Trophoblast cell (in vitro differentiated cells and primary cell): ENCODE measurements around the gene EPS8.
"Not testable (repeated sequence)": the region's sequence is repeated elsewhere in the genome, so short reads cannot be mapped to it uniquely, and the experiment has no call there.

Experiments used
- DNase-seq, 2 donors: peaks; one replicate each; pipeline ENCODE4 v3.0.0-alpha.2; 2016
- H2AFZ ChIP-seq: 2 replicates; pipeline ENCODE4 v1.6.1; 2013; ENCODE audit warnings: low read length, moderate library complexity, mild to moderate bottlenecking; ENCODE audit not compliant: insufficient read depth, poor library complexity
- H2AK5ac ChIP-seq: 2 replicates; pipeline ENCODE4 v1.6.1; 2013; ENCODE audit warnings: mild to moderate bottlenecking, low read length
- H2BK120ac ChIP-seq: 2 replicates; pipeline ENCODE4 v1.6.1; 2013; ENCODE audit warnings: low read length, mild to moderate bottlenecking, moderate library complexity; ENCODE audit not compliant: insufficient read depth, poor library complexity
- H2BK12ac ChIP-seq: 2 replicates; pipeline ENCODE4 v1.6.1; 2013; ENCODE audit warnings: mild to moderate bottlenecking, low read length, moderate library complexity
- H2BK5ac ChIP-seq: 2 replicates; pipeline ENCODE4 v1.6.1; 2013; ENCODE audit warnings: low read length, low read depth, moderate library complexity, mild to moderate bottlenecking; ENCODE audit not compliant: poor library complexity
- H3K14ac ChIP-seq: 2 replicates; pipeline ENCODE4 v1.6.1; 2013; ENCODE audit warnings: mild to moderate bottlenecking, low read length
- H3K18ac ChIP-seq: 2 replicates; pipeline ENCODE4 v1.6.1; 2013; ENCODE audit warnings: mild to moderate bottlenecking, low read length
- H3K23ac ChIP-seq: 2 replicates; pipeline ENCODE4 v1.6.1; 2013; ENCODE audit warnings: low read length
- H3K27ac ChIP-seq: 2 replicates; pipeline ENCODE4 v1.5.1; 2013; ENCODE audit warnings: low read depth, mild to moderate bottlenecking, inconsistent platforms, low read length, moderate library complexity
- H3K27me3 ChIP-seq: 2 replicates; pipeline ENCODE4 v1.6.1; 2013; ENCODE audit warnings: inconsistent platforms, mild to moderate bottlenecking, low read length, moderate library complexity; ENCODE audit not compliant: insufficient read depth
- H3K36me3 ChIP-seq, 2 experiments: 1 replicate in 1 of 2; 2 replicates in 1 of 2; pipeline ENCODE4 v1.6.1; 2013; ENCODE audit warnings: low read length in 2 of 2, mild to moderate bottlenecking in 2 of 2, moderate library complexity in 1 of 2; ENCODE audit not compliant: insufficient read depth in 2 of 2, control insufficient read depth in 1 of 2
- H3K4ac ChIP-seq: 2 replicates; pipeline ENCODE4 v1.6.1; 2013; ENCODE audit warnings: low read depth, mild to moderate bottlenecking, low read length, moderate library complexity
- H3K4me1 ChIP-seq, 2 experiments: 1 replicate in 1 of 2; 2 replicates in 1 of 2; pipeline ENCODE4 v1.6.1; 2013; ENCODE audit warnings: low read length in 2 of 2, mild to moderate bottlenecking in 2 of 2, moderate library complexity in 1 of 2; ENCODE audit not compliant: insufficient read depth in 2 of 2, control insufficient read depth in 1 of 2
- H3K4me2 ChIP-seq: 2 replicates; pipeline ENCODE4 v1.6.1; 2013; ENCODE audit warnings: inconsistent platforms, mild to moderate bottlenecking, low read length, moderate library complexity
- H3K4me3 ChIP-seq: 2 replicates; pipeline ENCODE4 v1.5.1; 2013; ENCODE audit warnings: mild to moderate bottlenecking, low read depth, low read length, inconsistent platforms
- H3K79me1 ChIP-seq: one replicate; pipeline ENCODE4 v1.6.1; 2013; ENCODE audit warnings: low read length
- H3K79me2 ChIP-seq: 2 replicates; pipeline ENCODE4 v1.6.1; 2013; ENCODE audit warnings: low read length, mild to moderate bottlenecking; ENCODE audit not compliant: control insufficient read depth, insufficient read depth, poor library complexity
- H3K9ac ChIP-seq: 2 replicates; pipeline ENCODE4 v1.6.1; 2013; ENCODE audit warnings: mild to moderate bottlenecking, low read length
- H3K9me3 ChIP-seq: 2 replicates; pipeline ENCODE4 v1.6.1; 2013; ENCODE audit warnings: low read depth, mild to moderate bottlenecking, control low read depth, inconsistent platforms, low read length; ENCODE audit not compliant: insufficient read depth
- H4K12ac ChIP-seq: 2 replicates; pipeline ENCODE4 v1.6.1; 2013; ENCODE audit warnings: low read depth, mild to moderate bottlenecking, low read length, moderate library complexity
- H4K8ac ChIP-seq: 2 replicates; pipeline ENCODE4 v1.6.1; 2013; ENCODE audit warnings: low read depth, mild to moderate bottlenecking, low read length, moderate library complexity
- H4K91ac ChIP-seq: one replicate; pipeline ENCODE4 v1.6.1; 2013; ENCODE audit warnings: low read depth, mild to moderate bottlenecking, low read length, moderate library complexity
- WGBS: extraction: QIAGEN DNeasy Blood & Tissue Kit; methylation state at CpG from one replicate; pipeline ENCODE4 v1.1.7; 2013; ENCODE audit warnings: missing lambda C conversion rate; ENCODE audit not compliant: insufficient read length, insufficient coverage; ENCODE audit errors: extremely low coverage; 5-methylcytosine and 5-hydroxymethylcytosine counted together

EPS8 gene

GRCh38 chr12:15740389-15740788 lies 48.8 kb downstream of the EPS8 start:
- not testable (repeated sequence) for H3K18ac ChIP-seq, H3K14ac ChIP-seq, H3K9ac ChIP-seq, H2AFZ ChIP-seq, H3K4me2 ChIP-seq, H3K79me1 ChIP-seq, H4K8ac ChIP-seq, H3K9me3 ChIP-seq, H3K4me1 ChIP-seq, H3K4me3 ChIP-seq, H3K27me3 ChIP-seq, H3K36me3 ChIP-seq, H2BK12ac ChIP-seq, DNase-seq, H2AK5ac ChIP-seq, H3K27ac ChIP-seq, H4K12ac ChIP-seq, H2BK5ac ChIP-seq, H3K23ac ChIP-seq, H3K79me2 ChIP-seq, H3K4ac ChIP-seq, H4K91ac ChIP-seq, H2BK120ac ChIP-seq
- no CpG with 5 or more reads among the region's 5 CpGs for WGBS

DNA sequence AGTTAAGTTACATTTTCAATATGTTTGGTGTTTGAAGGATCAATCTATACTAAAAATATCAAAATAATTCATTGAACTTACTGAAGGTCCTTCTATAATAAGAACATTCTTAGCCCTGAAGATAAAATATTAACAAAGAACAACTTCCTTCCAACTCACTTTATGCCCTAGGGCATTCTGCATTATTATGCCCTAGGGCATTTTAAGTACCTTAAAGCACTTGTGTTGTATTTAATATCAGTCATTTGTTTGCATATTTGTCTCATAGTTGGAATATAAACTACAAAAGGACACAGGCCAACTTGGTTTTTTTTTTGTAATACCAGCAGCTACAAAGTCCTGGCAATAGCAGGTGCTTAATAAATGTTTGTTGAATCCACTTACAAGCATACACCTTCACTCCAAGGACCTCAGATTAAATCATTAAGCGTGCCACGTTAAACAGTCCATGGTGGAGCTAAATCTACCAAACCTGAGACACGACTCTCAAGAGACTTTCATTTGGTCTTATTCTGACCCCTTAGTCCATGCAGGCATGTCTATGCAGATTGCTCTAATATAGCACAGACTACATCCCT lies 50.7 kb downstream of the EPS8 start:
- no peak overlapping the region for H3K27ac ChIP-seq
- no peak for DNase-seq
- no peak overlapping the region for H2BK5ac ChIP-seq
- H3K9ac ChIP-seq = no peak overlapping the region
- no peaks in the 10 kb centered on the region for H3K27me3 ChIP-seq
- no peaks in the 10 kb centered on the region for H3K4me1 ChIP-seq
- H2AFZ ChIP-seq = no peak overlapping the region
- H3K79me2 ChIP-seq = peaks cover 2% of the 10 kb centered on the region
- no peak overlapping the region for H2AK5ac ChIP-seq
- H3K18ac ChIP-seq = no peak overlapping the region
- H3K36me3 ChIP-seq = no peaks in the 10 kb centered on the region
- no CpG with 5 or more reads among the region's 3 CpGs for WGBS
- no peak overlapping the region for H4K8ac ChIP-seq
- H4K91ac ChIP-seq = no peak overlapping the region
- no peak overlapping the region for H4K12ac ChIP-seq
- no peak overlapping the region for H3K14ac ChIP-seq
- no peak overlapping the region for H2BK120ac ChIP-seq
- no peaks in the 10 kb centered on the region for H3K79me1 ChIP-seq
- no peak overlapping the region for H3K23ac ChIP-seq
- no peak overlapping the region for H3K4me2 ChIP-seq
- H3K4ac ChIP-seq = no peak overlapping the region
- H2BK12ac ChIP-seq = no peak overlapping the region
- H3K4me3 ChIP-seq = no peak overlapping the region
- no peaks in the 10 kb centered on the region for H3K9me3 ChIP-seq

DNA sequence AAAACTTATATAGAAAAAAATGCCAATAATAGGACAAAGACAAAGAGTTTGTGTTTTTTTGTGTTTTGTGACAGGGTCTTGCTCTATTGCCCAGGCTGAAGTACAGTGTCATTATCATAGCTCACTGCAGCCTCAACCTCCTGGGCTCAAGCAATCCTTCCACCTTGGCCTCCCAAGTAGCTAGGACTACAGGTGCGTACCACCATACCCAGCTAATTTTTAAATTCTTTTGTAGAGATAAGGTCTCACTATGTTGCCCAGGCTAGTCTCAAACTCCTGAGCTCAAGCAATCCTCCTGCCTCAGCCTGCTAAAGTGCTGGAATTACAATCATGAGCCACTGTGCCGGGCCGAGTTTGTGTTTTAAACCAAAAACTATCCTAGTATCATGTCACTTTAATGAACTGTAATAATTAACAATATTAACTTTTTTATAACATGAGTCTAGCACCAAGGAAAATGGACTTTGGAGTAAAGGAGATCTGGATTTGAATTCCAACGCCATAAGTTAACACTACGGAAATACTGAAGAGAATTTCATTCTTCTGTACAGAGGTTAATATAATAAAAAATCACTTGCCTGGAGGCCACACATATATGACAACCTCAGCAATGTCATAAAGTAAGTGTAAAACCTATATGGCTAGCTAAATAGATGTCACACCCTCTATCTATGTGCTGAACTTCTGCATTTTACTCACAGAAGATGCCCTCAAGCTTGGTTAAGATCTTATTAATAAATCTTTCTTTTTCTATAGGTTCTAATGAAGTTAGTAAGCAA lies 53.2 kb downstream of the EPS8 start:
- no peak overlapping the region for H4K8ac ChIP-seq
- no peak overlapping the region for H3K9ac ChIP-seq
- no peak overlapping the region for H2BK120ac ChIP-seq
- H4K12ac ChIP-seq = no peak overlapping the region
- no peak overlapping the region for H2AFZ ChIP-seq
- H4K91ac ChIP-seq = no peak overlapping the region
- H3K18ac ChIP-seq = no peak overlapping the region
- no peaks in the 10 kb centered on the region for H3K79me1 ChIP-seq
- H3K23ac ChIP-seq = no peak overlapping the region
- H3K27ac ChIP-seq = no peak overlapping the region
- no CpG with 5 or more reads among the region's 5 CpGs for WGBS
- no peak overlapping the region for H3K14ac ChIP-seq
- peaks cover 2% of the 10 kb centered on the region for H3K79me2 ChIP-seq
- peak; percentile 41 to 69 for DNase-seq
- H2AK5ac ChIP-seq = no peak overlapping the region
- H3K27me3 ChIP-seq = no peaks in the 10 kb centered on the region
- H3K4ac ChIP-seq = no peak overlapping the region
- no peak overlapping the region for H3K4me2 ChIP-seq
- H2BK5ac ChIP-seq = no peak overlapping the region
- no peaks in the 10 kb centered on the region for H3K4me1 ChIP-seq
- H2BK12ac ChIP-seq = no peak overlapping the region
- H3K4me3 ChIP-seq = no peak overlapping the region
- H3K36me3 ChIP-seq = no peaks in the 10 kb centered on the region
- no peaks in the 10 kb centered on the region for H3K9me3 ChIP-seq

GRCh38 chr12:15733136-15733535 lies 56.1 kb downstream of the EPS8 start:
- no peaks in the 10 kb centered on the region for H3K27me3 ChIP-seq
- no peak overlapping the region for H2AFZ ChIP-seq
- no peak overlapping the region for H2AK5ac ChIP-seq
- H3K79me2 ChIP-seq = peaks cover 2% of the 10 kb centered on the region
- no CpG with 5 or more reads among the region's 3 CpGs for WGBS
- no peak overlapping the region for H3K4me3 ChIP-seq
- no peak overlapping the region for H3K27ac ChIP-seq
- H3K4me2 ChIP-seq = no peak overlapping the region
- H3K14ac ChIP-seq = no peak overlapping the region
- H3K4ac ChIP-seq = no peak overlapping the region
- no peak overlapping the region for H3K9ac ChIP-seq
- no peak for DNase-seq
- no peak overlapping the region for H2BK5ac ChIP-seq
- no peak overlapping the region for H4K12ac ChIP-seq
- no peaks in the 10 kb centered on the region for H3K36me3 ChIP-seq
- no peak overlapping the region for H2BK120ac ChIP-seq
- H3K9me3 ChIP-seq = no peaks in the 10 kb centered on the region
- H3K4me1 ChIP-seq = no peaks in the 10 kb centered on the region
- no peak overlapping the region for H2BK12ac ChIP-seq
- no peaks in the 10 kb centered on the region for H3K79me1 ChIP-seq
- H3K23ac ChIP-seq = no peak overlapping the region
- no peak overlapping the region for H4K91ac ChIP-seq
- no peak overlapping the region for H4K8ac ChIP-seq
- H3K18ac ChIP-seq = no peak overlapping the region
